KMS-11 (cell line): ENCODE data around the gene TCF19.
A peak's percentile ranks its signal among the peaks of the same experiment; 100 is the strongest.
"Not testable (repeated sequence)": the region's sequence is repeated elsewhere in the genome, so short reads cannot be mapped to it uniquely, and the experiment has no call there.

Source experiments
- H2AFZ ChIP-seq: fragments of 200-600 bp; sonication (generic); 2 replicates; pipeline ENCODE4 v1.6.1; 2016; ENCODE audit warnings: antibody characterized with exemption, mixed run types, low read depth
- H3K27ac ChIP-seq: fragments of 200-600 bp; sonication (generic); 2 replicates; pipeline ENCODE4 v1.6.1; 2016; ENCODE audit warnings: mild to moderate bottlenecking, mixed run types
- H3K27me3 ChIP-seq: fragments of 200-600 bp; sonication (generic); 2 replicates; pipeline ENCODE4 v1.6.1; 2017; ENCODE audit warnings: mild to moderate bottlenecking, low read depth, mixed run types, moderate library complexity; ENCODE audit not compliant: insufficient read depth
- H3K36me3 ChIP-seq: fragments of 200-600 bp; sonication (generic); 2 replicates; pipeline ENCODE4 v1.6.1; 2017; ENCODE audit warnings: mild to moderate bottlenecking, mixed run types; ENCODE audit not compliant: insufficient read depth
- H3K4me1 ChIP-seq: fragments of 200-600 bp; sonication (generic); 2 replicates; pipeline ENCODE4 v1.6.1; 2016; ENCODE audit warnings: mild to moderate bottlenecking, low read depth, mixed run types; ENCODE audit not compliant: poor library complexity, severe bottlenecking
- H3K4me2 ChIP-seq: fragments of 200-600 bp; sonication (generic); 2 replicates; pipeline ENCODE4 v1.7.0; 2016; ENCODE audit warnings: mild to moderate bottlenecking, mixed run types
- H3K4me3 ChIP-seq: fragments of 200-600 bp; sonication (generic); IDR thresholded peaks from 2 replicates; pipeline ENCODE4 v1.6.1; 2017; ENCODE audit warnings: low read depth, low read length, mixed read lengths; ENCODE audit not compliant: insufficient read depth
- H3K79me2 ChIP-seq: fragments of 200-600 bp; sonication (generic); 2 replicates; pipeline ENCODE4 v1.6.1; 2016; ENCODE audit warnings: low read depth, mixed run types; ENCODE audit not compliant: insufficient read depth
- H3K9ac ChIP-seq: fragments of 200-600 bp; sonication (generic); 2 replicates; pipeline ENCODE4 v1.6.1; 2016; ENCODE audit warnings: mild to moderate bottlenecking, mixed run types
- H4K20me1 ChIP-seq: fragments of 200-600 bp; sonication (generic); 2 replicates; pipeline ENCODE4 v1.6.1; 2016; ENCODE audit warnings: mild to moderate bottlenecking, mixed run types; ENCODE audit not compliant: insufficient read depth
- TF ChIP-seq, protein P1 (sequence below): fragments of 200-600 bp; sonication (generic); conservative IDR thresholded peaks from 2 replicates; pipeline ENCODE4 v1.6.1; 2017; ENCODE audit warnings: low read depth, mild to moderate bottlenecking, antibody characterized with exemption, low read length, moderate library complexity, mixed read lengths

The TCF19 gene

GRCh38 chr6:31161216-31162126 lies 3.1 kb downstream of the TCF19 start:
- H4K20me1 ChIP-seq: 0 out of 2 replicates have a peak, but pooled peaks cover 4% of the 10 kb centered on the region
- no peak overlapping the region for H3K27ac ChIP-seq
- H3K79me2 ChIP-seq: peaks cover 4% of the 10 kb centered on the region; the same call in 1 of the 2 replicates
- TF ChIP-seq, protein P1, sequence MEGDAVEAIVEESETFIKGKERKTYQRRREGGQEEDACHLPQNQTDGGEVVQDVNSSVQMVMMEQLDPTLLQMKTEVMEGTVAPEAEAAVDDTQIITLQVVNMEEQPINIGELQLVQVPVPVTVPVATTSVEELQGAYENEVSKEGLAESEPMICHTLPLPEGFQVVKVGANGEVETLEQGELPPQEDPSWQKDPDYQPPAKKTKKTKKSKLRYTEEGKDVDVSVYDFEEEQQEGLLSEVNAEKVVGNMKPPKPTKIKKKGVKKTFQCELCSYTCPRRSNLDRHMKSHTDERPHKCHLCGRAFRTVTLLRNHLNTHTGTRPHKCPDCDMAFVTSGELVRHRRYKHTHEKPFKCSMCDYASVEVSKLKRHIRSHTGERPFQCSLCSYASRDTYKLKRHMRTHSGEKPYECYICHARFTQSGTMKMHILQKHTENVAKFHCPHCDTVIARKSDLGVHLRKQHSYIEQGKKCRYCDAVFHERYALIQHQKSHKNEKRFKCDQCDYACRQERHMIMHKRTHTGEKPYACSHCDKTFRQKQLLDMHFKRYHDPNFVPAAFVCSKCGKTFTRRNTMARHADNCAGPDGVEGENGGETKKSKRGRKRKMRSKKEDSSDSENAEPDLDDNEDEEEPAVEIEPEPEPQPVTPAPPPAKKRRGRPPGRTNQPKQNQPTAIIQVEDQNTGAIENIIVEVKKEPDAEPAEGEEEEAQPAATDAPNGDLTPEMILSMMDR: no peak
- no peaks in the 10 kb centered on the region for H3K27me3 ChIP-seq
- no peak overlapping the region for H2AFZ ChIP-seq
- no peak overlapping the region for H3K4me3 ChIP-seq
- H3K4me1 ChIP-seq: peaks cover 53% of the 10 kb centered on the region
- no peaks in the 10 kb centered on the region for H3K36me3 ChIP-seq
- H3K4me2 ChIP-seq: no peak overlapping the region
- no peak overlapping the region for H3K9ac ChIP-seq

DNA sequence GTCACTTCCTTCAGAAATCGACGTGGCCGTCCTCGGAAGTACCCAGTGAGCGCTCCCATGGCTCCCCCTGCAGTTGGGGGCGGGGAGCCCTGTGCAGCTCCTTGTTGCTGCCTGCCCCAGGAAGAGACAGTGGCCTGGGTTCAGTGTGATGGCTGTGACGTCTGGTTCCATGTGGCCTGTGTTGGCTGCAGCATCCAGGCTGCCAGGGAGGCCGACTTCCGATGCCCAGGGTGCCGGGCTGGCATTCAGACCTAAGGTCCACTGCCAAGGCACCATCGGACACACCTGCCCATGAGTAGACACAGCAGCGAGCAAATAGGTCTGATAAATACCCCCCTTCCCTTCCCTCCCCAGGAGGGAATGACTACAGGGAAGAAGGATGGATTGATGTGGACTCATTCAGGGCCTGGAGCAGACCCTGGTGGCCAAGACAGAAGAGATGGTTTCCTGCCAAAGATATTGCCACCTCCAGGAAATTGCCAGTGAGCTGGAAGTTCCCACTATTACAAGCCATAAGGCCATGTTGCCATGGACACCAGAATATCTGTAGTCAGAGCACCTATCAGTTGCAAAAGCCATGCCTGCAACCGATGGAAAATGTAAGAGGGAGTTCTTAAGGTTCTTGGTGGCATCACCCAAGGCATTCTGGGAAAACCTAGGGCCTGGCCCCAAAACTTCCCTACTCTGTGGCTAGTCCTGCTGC lies 4.2 kb downstream of the TCF19 start:
- H3K27ac ChIP-seq: no peak overlapping the region
- H2AFZ ChIP-seq: no peak overlapping the region
- no peak overlapping the region for H3K9ac ChIP-seq
- TF ChIP-seq, protein P1: no peak
- no peaks in the 10 kb centered on the region for H3K36me3 ChIP-seq
- H3K4me2 ChIP-seq: peak overlapping the region; percentile 10; the same call in 1 of the 2 replicates
- peaks cover 4% of the 10 kb centered on the region; the same call in 1 of the 2 replicates for H3K79me2 ChIP-seq
- H3K4me3 ChIP-seq: no peak overlapping the region
- H4K20me1 ChIP-seq: 0 out of 2 replicates have a peak, but pooled peaks cover 4% of the 10 kb centered on the region
- no peaks in the 10 kb centered on the region for H3K27me3 ChIP-seq
- H3K4me1 ChIP-seq: peaks cover 45% of the 10 kb centered on the region

- no peak overlapping the region for H3K27ac ChIP-seq
- TF ChIP-seq, protein P1: no peak
- H3K79me2 ChIP-seq: peaks cover 4% of the 10 kb centered on the region; the same call in 1 of the 2 replicates
- H4K20me1 ChIP-seq: 0 out of 2 replicates have a peak, but pooled peaks cover 4% of the 10 kb centered on the region
- peaks cover 45% of the 10 kb centered on the region for H3K4me1 ChIP-seq
- H3K4me3 ChIP-seq: no peak overlapping the region
- H3K9ac ChIP-seq: no peak overlapping the region
- no peak overlapping the region for H2AFZ ChIP-seq
- no peak overlapping the region; the same call in 1 of the 2 replicates for H3K4me2 ChIP-seq
- H3K27me3 ChIP-seq: no peaks in the 10 kb centered on the region
- no peaks in the 10 kb centered on the region for H3K36me3 ChIP-seq
Measured at GRCh38 chr6:31163922-31164321, 5.5 kb downstream of the TCF19 start.

- Histone ChIP-seq H3K4me2 (peak overlapping the region; percentile 80), H3K4me1 (peaks cover 42% of the 10 kb centered on the region)
- H2AFZ ChIP-seq, H4K20me1 ChIP-seq, H3K79me2 ChIP-seq, H3K27me3 ChIP-seq, H3K9ac ChIP-seq, H3K36me3 ChIP-seq, H3K27ac ChIP-seq, H3K4me3 ChIP-seq: not testable (repeated sequence)
Measured at GRCh38 chr6:31164475-31165063, 6.2 kb downstream of the TCF19 start.

GRCh38 chr6:31165064-31165832 lies 6.9 kb downstream of the TCF19 start:
- H3K27ac ChIP-seq, H3K9ac ChIP-seq, H3K4me3 ChIP-seq, H3K27me3 ChIP-seq, H2AFZ ChIP-seq, H4K20me1 ChIP-seq, H3K36me3 ChIP-seq, H3K79me2 ChIP-seq: not testable (repeated sequence)
- peaks cover 35% of the 10 kb centered on the region for H3K4me1 ChIP-seq
- H3K4me2 ChIP-seq: peak overlapping the region; percentile 80
